Esophagus (tissue), 2 donors: ENCODE results near the gene RANGRF. TPM values are rescaled to one million over a fixed set of nuclear protein-coding genes. Genes with fewer than 3 reads are reported as not detected.

ENCODE experiments used
- H3K27ac ChIP-seq, 2 donors: one replicate each; pipeline ENCODE4 v1.5.1; 2013; ENCODE audit warnings: low read depth in 2 of 2, mild to moderate bottlenecking in 2 of 2, inconsistent platforms in 1 of 2, low read length in 1 of 2, moderate library complexity in 1 of 2
- H3K27me3 ChIP-seq, 2 donors: one replicate each; pipeline ENCODE4 v1.6.1; 2013; ENCODE audit warnings: low read length in 2 of 2, control low read depth in 1 of 2, mild to moderate bottlenecking in 1 of 2; ENCODE audit not compliant: insufficient read depth in 2 of 2, control insufficient read depth in 1 of 2
- H3K36me3 ChIP-seq, 2 donors: one replicate each; pipeline ENCODE4 v1.6.1; 2013; ENCODE audit warnings: low read length in 1 of 2; ENCODE audit not compliant: control insufficient read depth in 2 of 2, insufficient read depth in 2 of 2
- H3K4me1 ChIP-seq, 2 donors: one replicate each; pipeline ENCODE4 v1.6.1; 2013; ENCODE audit warnings: low read length in 1 of 2; ENCODE audit not compliant: control insufficient read depth in 2 of 2, insufficient read depth in 2 of 2
- H3K4me3 ChIP-seq, 2 donors: one replicate each; pipeline ENCODE4 v1.5.1; 2013; ENCODE audit warnings: low read length in 2 of 2, mild to moderate bottlenecking in 2 of 2, low read depth in 1 of 2, moderate library complexity in 1 of 2
- H3K9me3 ChIP-seq, 2 donors: one replicate each; pipeline ENCODE4 v1.6.1; 2013; ENCODE audit warnings: mild to moderate bottlenecking in 2 of 2, low read depth in 1 of 2, low read length in 1 of 2, moderate library complexity in 1 of 2; ENCODE audit not compliant: control insufficient read depth in 2 of 2, insufficient read depth in 1 of 2
- WGBS, 2 donors: extraction: QIAGEN DNeasy Blood & Tissue Kit; methylation state at CpG; one replicate each; pipeline ENCODE4 v1.1.7; 2013; 5-methylcytosine and 5-hydroxymethylcytosine counted together
- polyA plus RNA-seq, 2 donors: library from polyadenylated mRNA; stranded (reverse); fragments of 200-250 nt; gene quantifications; one replicate each; pipeline ENCODE4 v1.2.3, GENCODE V29; 2013
- donor health status: healthy with polysubstance abuse.
- donor health status: Bipolar disorder and iron deficiency.

The RANGRF gene
- polyA plus RNA-seq, 2 donors = 9.9 to 17.8 TPM

DNA sequence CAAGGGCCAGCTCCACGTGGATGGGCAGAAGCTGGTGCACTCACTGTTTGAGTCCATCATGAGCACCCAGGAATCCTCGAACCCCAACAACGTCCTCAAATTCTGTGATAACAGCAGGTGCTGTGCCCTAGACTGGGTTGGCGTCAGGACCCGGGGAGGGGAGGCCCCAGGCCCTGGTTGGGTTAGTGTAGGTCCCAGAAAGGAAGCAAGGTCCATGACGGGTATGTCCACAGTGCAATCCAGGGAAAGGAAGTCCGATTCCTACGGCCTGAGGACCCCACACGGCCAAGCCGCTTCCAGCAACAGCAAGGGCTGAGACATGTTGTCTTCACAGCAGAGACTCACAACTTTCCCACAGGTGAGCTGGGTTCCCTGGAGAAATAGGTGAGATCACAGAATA is 32.2 kb upstream of the RANGRF start:
- peaks cover 7 to 24% of the 10 kb centered on the region in 2 donors for H3K36me3 ChIP-seq

DNA sequence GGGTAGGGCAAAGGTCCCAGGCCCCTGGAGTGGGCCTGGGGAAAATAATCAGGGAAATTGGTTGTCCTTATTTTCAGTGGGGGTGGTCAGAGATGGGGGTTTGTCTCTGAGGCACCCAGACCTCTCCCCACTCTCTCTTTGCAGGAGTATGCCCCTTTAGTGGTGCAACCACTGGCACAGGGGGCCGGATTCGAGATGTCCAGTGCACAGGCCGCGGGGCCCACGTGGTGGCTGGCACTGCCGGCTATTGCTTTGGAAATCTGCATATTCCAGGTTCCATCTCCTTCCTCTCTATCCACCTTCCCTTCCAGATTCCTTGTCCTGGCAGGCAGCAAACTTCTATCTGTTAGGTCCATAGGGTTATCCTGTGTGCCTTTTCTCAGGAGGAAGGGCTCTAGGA is 31.8 kb upstream of the RANGRF start:
- Histone ChIP-seq H3K4me1 (no peaks in the 10 kb centered on the region), H3K9me3 (no peaks in the 10 kb centered on the region), H3K36me3 (peaks cover 7 to 24% of the 10 kb centered on the region in 2 donors), H3K27ac (no peak overlapping the region), H3K27me3 (no peaks in the 10 kb centered on the region), H3K4me3 (no peak overlapping the region)
- WGBS, 2 donors = 98 to 100% methylated on average over 6 of the region's 6 CpGs

More for the DNA sequence above, 32.2 kb upstream of the RANGRF start:
- Histone ChIP-seq H3K27ac (no peak overlapping the region), H3K4me1 (no peaks in the 10 kb centered on the region), H3K4me3 (no peak overlapping the region), H3K27me3 (no peaks in the 10 kb centered on the region), H3K9me3 (no peaks in the 10 kb centered on the region)
- 93 to 94% methylated on average over 10 of the region's 10 CpGs for WGBS, 2 donors

DNA sequence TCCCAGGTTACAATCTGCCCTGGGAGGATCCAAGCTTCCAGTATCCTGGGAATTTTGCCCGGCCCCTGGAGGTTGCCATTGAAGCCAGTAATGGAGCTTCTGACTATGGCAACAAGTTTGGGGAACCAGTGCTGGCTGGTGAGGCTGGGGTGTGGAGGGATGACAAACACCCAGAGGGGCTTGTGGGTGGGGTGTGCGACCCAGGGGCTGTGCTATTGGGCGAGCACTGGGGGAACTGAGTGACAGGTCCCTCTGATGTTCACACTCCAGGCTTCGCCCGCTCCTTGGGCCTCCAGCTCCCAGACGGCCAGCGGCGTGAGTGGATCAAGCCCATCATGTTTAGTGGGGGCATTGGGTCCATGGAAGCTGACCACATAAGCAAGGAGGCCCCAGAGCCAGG is 30.7 kb upstream of the RANGRF start:
- H3K4me3 ChIP-seq = no peak overlapping the region
- H3K36me3 ChIP-seq = peaks cover 7 to 26% of the 10 kb centered on the region in 2 donors
- H3K27ac ChIP-seq = no peak overlapping the region
- no peaks in the 10 kb centered on the region for H3K27me3 ChIP-seq
- H3K4me1 ChIP-seq = no peaks in the 10 kb centered on the region
- H3K9me3 ChIP-seq = no peaks in the 10 kb centered on the region
- 96% methylated on average over 8 of the region's 8 CpGs for WGBS, 2 donors

DNA sequence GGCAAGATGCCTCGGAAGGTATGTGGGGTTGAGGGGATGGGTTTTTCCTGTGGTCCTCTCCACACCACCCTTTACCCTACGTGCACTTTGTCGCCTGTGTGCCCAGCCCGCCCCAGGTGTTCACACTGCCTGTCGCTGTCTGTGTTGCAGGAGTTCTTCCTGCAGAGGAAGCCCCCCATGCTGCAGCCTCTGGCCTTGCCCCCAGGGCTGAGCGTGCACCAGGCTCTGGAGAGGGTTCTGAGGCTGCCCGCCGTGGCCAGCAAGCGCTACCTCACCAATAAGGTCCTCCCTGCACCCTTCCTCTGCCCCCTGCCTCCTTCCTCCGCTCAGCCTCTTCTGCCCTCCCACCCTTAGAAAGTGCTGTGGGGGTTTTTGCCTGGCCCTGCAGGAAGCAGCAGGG is 24.1 kb upstream of the RANGRF start:
- Histone ChIP-seq H3K27me3 (no peaks in the 10 kb centered on the region), H3K9me3 (no peaks in the 10 kb centered on the region), H3K4me3 (no peak overlapping the region), H3K27ac (no peak overlapping the region), H3K4me1 (no peaks in the 10 kb centered on the region), H3K36me3 (peaks cover 6 to 51% of the 10 kb centered on the region in 2 donors)
- 96 to 97% methylated on average over 10 of the region's 10 CpGs for WGBS, 2 donors

DNA sequence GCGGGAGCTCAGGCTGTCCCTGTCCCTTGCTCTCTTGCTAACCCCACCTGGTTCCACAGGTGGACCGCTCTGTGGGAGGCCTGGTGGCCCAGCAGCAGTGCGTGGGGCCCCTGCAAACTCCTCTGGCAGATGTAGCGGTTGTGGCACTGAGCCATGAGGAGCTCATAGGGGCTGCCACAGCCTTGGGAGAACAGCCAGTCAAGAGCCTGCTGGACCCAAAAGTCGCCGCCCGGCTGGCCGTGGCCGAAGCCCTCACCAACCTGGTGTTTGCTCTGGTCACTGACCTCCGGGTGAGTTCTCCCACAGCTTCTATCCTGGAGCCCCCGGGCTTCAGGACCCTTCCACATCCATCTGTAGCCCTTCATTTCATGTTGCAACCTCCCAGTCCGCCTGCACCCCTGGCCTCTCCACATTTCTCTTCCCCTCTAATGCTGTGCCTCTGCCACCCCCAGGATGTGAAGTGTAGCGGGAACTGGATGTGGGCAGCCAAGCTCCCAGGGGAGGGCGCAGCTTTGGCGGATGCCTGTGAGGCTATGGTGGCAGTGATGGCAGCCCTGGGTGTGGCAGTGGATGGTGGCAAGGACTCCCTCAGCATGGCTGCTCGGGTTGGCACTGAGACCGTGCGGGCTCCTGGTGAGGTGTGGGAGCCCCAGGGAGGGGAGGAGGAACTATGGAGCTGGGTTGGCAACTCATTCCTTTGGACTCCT is 23.5 kb upstream of the RANGRF start:
- no peak overlapping the region for H3K27ac ChIP-seq
- H3K9me3 ChIP-seq = no peaks in the 10 kb centered on the region
- H3K4me3 ChIP-seq = no peak overlapping the region
- H3K27me3 ChIP-seq = no peaks in the 10 kb centered on the region
- 95 to 96% methylated on average over 18 of the region's 18 CpGs for WGBS, 2 donors
- H3K36me3 ChIP-seq = peaks cover 6 to 51% of the 10 kb centered on the region in 2 donors
- no peaks in the 10 kb centered on the region for H3K4me1 ChIP-seq

DNA sequence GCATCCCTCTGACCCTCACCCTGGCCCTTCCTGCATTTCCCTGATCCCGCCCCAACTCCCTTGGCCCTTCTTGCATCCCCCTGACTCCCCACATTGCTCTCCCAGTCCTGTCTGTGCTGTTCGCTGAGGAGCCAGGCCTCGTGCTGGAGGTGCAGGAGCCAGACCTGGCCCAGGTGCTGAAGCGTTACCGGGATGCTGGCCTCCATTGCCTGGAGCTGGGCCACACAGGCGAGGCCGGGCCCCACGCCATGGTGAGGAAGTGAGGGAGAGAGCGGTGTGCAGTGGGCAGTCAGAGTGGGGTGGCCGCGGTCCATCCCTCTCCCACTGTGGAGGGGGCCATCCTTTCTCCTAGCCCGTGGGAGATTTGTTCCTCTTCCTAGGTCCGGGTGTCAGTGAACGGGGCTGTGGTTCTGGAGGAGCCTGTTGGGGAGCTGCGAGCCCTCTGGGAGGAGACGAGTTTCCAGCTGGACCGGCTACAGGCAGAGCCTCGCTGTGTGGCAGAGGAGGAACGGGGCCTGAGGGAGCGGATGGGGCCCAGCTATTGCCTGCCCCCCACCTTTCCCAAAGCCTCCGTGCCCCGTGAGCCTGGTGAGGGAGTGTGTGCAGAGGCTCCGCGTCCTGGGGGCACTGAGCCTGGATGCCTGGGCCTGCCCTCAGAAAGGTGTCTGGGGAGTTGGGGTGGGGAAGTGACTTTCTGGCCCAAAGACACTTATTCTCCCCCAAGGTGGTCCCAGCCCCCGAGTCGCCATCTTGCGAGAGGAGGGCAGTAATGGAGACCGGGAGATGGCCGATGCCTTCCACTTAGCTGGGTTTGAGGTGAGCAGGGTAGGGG is 21.6 kb upstream of the RANGRF start:
- peaks cover 6 to 51% of the 10 kb centered on the region in 2 donors for H3K36me3 ChIP-seq
- no peak overlapping the region for H3K4me3 ChIP-seq
- H3K4me1 ChIP-seq = no peaks in the 10 kb centered on the region
- no peak overlapping the region for H3K27ac ChIP-seq
- WGBS, 2 donors = 92 to 94% methylated on average over 29 of the region's 29 CpGs
- no peaks in the 10 kb centered on the region for H3K9me3 ChIP-seq
- H3K27me3 ChIP-seq = no peaks in the 10 kb centered on the region

DNA sequence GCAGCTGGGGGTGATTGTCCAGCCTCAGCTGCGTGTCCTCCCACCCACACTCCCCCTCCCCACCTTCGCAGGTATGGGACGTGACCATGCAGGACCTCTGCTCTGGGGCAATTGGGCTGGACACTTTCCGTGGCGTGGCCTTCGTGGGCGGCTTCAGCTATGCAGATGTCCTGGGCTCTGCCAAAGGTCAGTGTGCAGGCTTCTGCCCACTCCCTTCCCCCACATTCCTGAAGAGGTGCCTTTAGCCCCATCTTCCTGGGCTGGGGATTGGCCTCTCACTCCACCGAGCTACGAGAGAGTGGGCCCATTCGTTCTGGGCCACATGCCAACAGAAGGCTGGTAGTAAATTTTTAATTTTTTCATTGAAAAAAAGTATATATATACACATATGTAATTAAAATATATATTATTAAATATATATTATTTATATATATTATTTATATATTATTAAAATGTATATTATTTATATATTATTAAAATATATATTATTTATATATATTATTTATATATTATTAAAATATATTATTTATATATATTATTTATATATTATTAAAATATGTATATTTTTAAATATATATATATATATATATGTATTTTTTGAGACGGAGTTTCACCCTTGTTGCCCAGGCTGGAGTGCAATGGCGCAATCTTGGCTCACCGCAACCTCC is 20.9 kb upstream of the RANGRF start:
- H3K9me3 ChIP-seq = no peaks in the 10 kb centered on the region
- peaks cover 6 to 51% of the 10 kb centered on the region in 2 donors for H3K36me3 ChIP-seq
- H3K4me1 ChIP-seq = no peaks in the 10 kb centered on the region
- 89 to 90% methylated on average over 13 of the region's 13 CpGs for WGBS, 2 donors
- no peak overlapping the region for H3K4me3 ChIP-seq
- no peaks in the 10 kb centered on the region for H3K27me3 ChIP-seq
- H3K27ac ChIP-seq = no peak overlapping the region

DNA sequence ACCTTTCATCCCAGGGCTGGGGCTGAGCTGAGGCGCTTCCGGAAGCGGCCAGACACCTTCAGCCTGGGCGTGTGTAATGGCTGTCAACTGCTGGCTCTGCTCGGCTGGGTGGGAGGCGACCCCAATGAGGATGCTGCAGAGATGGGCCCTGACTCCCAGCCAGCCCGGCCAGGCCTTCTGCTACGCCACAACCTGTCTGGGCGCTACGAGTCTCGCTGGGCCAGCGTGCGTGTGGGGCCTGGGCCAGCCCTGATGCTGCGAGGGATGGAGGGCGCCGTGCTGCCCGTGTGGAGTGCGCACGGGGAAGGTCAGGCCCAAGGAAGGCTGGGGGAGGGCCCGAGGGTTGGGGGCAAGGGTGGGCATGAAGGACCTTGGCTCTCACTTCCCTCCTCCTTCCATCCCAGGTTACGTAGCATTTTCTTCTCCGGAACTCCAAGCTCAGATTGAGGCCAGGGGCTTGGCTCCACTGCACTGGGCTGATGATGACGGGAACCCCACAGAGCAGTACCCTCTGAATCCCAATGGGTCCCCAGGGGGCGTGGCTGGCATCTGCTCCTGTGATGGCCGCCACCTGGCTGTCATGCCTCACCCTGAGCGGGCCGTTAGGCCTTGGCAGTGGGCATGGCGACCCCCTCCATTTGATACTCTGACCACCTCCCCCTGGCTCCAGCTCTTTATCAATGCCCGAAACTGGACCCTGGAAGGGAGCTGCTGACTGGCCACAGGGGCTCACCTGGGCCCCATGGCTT is 19.7 kb upstream of the RANGRF start:
- H3K27me3 ChIP-seq = no peaks in the 10 kb centered on the region
- 91 to 95% methylated on average over 28 to 29 of the region's 29 CpGs for WGBS, 2 donors
- no peaks in the 10 kb centered on the region for H3K4me1 ChIP-seq
- H3K4me3 ChIP-seq = no peak overlapping the region
- peaks cover 3 to 40% of the 10 kb centered on the region in 2 donors for H3K36me3 ChIP-seq
- H3K9me3 ChIP-seq = no peaks in the 10 kb centered on the region
- no peak overlapping the region for H3K27ac ChIP-seq

DNA sequence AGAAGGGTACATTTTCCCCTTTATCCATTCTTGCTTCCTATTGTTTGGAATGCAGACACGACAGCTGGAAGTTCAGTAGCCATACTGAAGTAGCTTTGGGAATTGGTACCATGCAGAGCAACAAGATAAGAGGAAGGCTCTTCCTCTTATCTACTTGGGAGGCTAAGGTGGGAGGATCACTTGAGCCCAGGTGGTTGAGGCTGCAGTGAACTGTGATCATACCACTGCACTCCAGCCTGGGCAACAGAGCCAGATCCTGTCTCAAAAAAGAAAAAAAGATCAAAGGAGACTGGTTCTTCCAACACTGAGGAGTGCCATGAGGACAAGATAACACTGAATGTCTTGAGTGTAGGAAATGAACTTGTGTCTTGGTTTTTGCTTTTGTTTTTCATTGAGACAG is 16.0 kb upstream of the RANGRF start:
- no peak overlapping the region for H3K27ac ChIP-seq
- WGBS, 2 donors = 82 to 91% methylated on average over 1 of the region's 1 CpG
- H3K27me3 ChIP-seq = no peaks in the 10 kb centered on the region
- no peaks in the 10 kb centered on the region for H3K9me3 ChIP-seq
- H3K4me1 ChIP-seq = no peaks in the 10 kb centered on the region
- H3K36me3 ChIP-seq = peaks cover 0 to 12% of the 10 kb centered on the region in 2 donors
- no peak overlapping the region for H3K4me3 ChIP-seq
